AG04449 (cell line): ENCODE data around the gene LTBP4.
"Not testable (repeated sequence)": the region's sequence is repeated elsewhere in the genome, so short reads cannot be mapped to it uniquely, and the experiment has no call there.

Source experiments
- CTCF ChIA-PET: fragments of 350-600 bp; formaldehyde crosslinking; extraction: SDS; loops from one replicate; lab custom pipeline; 2021; ENCODE audit warnings: antibody characterized with exemption; lab: Yijun Ruan, JAX
- POLR2A ChIA-PET: fragments of 400-600, 350-600 bp; formaldehyde crosslinking; extraction: SDS; loops from one replicate; lab custom pipeline; 2020; ENCODE audit warnings: antibody characterized with exemption, inconsistent platforms; lab: Yijun Ruan, JAX
- DNase-seq: peaks from one replicate; pipeline ENCODE4 v3.0.0-alpha.2; 2010; ENCODE audit warnings: low read depth, low spot score
- H3K4me3 ChIP-seq: 2 replicates; pipeline ENCODE4 v1.5.1; 2011; ENCODE audit warnings: low read depth, mild to moderate bottlenecking, control low read depth, low read length
- CTCF ChIP-seq: IDR thresholded peaks from one replicate; pipeline ENCODE4 v1.5.1; 2011; ENCODE audit warnings: mild to moderate bottlenecking, moderate library complexity, low read length, control low read depth, inconsistent platforms; ENCODE audit not compliant: insufficient read depth; ENCODE audit errors: missing control alignments

LTBP4 gene

GRCh38 chr19:40623403-40624251 is 22.5 kb downstream of the LTBP4 start:
- DNase-seq: no peak
- POLR2A ChIA-PET: no interaction called here

GRCh38 chr19:40624369-40625153 is 23.4 kb downstream of the LTBP4 start:
- POLR2A ChIA-PET, H3K4me3 ChIP-seq, DNase-seq: not testable (repeated sequence)
- CTCF ChIA-PET: interaction anchor here (1.0 to 9.1 kb wide), 3 partner anchors 9 to 19 kb away, joined by 3 to 135 read pairs (median 4); no protein-coding TSS in a partner anchor

More at GRCh38 chr19:40623403-40624251, 22.5 kb downstream of the LTBP4 start:
- CTCF ChIA-PET: interaction anchor here (1.0 to 9.1 kb wide), 4 partner anchors 8 to 319 kb away, joined by 3 to 135 read pairs (median 4); no protein-coding TSS in a partner anchor
- H3K4me3 ChIP-seq: no peak overlapping the region
- no peak for TF ChIP-seq CTCF

GRCh38 chr19:40625406-40626120 is 24.4 kb downstream of the LTBP4 start:
- TF ChIP-seq CTCF: no peak
- no peak for DNase-seq
- H3K4me3 ChIP-seq: no peak overlapping the region
- POLR2A ChIA-PET: no interaction called here
- CTCF ChIA-PET: interaction anchor here (9.1 kb wide), 1 partner anchor 9 kb away, joined by 135 read pairs; no protein-coding TSS in a partner anchor

GRCh38 chr19:40626918-40627317 is 25.7 kb downstream of the LTBP4 start:
- no peak overlapping the region for H3K4me3 ChIP-seq
- no peak for DNase-seq
- POLR2A ChIA-PET: interaction anchor here (1.0 kb wide), 1 partner anchor 12 kb away, joined by 3 read pairs; no protein-coding TSS in a partner anchor
- CTCF ChIA-PET: interaction anchor here (1.1 kb wide), 1 partner anchor 23 kb away, joined by 3 read pairs; no protein-coding TSS in a partner anchor
- TF ChIP-seq CTCF: no peak

- H3K4me3 ChIP-seq: no peak overlapping the region
- POLR2A ChIA-PET: interaction anchor here (1.0 kb wide), 1 partner anchor 13 kb away, joined by 3 read pairs; no protein-coding TSS in a partner anchor
- no peak for DNase-seq
- CTCF ChIA-PET: interaction anchor here (1.1 kb wide), 1 partner anchor 24 kb away, joined by 3 read pairs; no protein-coding TSS in a partner anchor
- no peak for TF ChIP-seq CTCF
These were observed 26.5 kb downstream of the LTBP4 start for GRCh38 chr19:40627486-40628279.
